Ramos (cell line): Measurements from ENCODE around the gene CDC26.

Source experiments
- in situ Hi-C: fragments of 300-500 bp; cut with MboI; formaldehyde crosslinking; loops from one replicate; pipeline ENCODE4 v1.14.3; 2022; ENCODE audit warnings: low sequenced_read_pairs; ENCODE audit not compliant: unreplicated experiment

CDC26 gene

GRCh38 chr9:113275157-113276131 lies at the start of gene CDC26, which contains the start of gene PRPF4:
CDC26 (minus strand) TSS chr9:113275572; CDS start chr9:113272507, 3,065 bp downstream.
PRPF4 (plus strand) TSS chr9:113275658; CDS start chr9:113275744, 86 bp downstream.
- in situ Hi-C loops, result loop anchor here (10.0 kb wide), 1 partner anchor 309 kb away; no protein-coding TSS in a partner anchor

DNA sequence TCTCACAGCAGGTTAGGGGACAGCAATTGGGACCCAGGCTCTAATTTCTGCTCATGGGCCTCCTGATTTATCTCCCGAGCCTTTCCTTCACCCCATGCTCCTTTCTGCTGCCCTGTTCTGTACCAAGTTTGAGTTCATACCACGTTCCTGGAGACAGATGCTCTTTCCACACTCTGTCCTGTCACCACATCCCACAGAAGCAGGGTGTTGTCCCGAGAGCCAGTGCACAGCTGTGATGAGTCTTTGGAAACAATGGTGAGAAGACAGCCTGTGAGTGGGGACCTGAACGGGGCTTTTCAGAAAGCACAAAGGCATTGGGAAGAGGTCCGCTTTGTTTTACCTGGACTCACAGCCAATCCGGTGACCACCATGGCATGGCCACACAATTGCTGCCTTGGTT lies 47.3 kb upstream of the CDC26 start:
- in situ Hi-C loops, result no loop called here

DNA sequence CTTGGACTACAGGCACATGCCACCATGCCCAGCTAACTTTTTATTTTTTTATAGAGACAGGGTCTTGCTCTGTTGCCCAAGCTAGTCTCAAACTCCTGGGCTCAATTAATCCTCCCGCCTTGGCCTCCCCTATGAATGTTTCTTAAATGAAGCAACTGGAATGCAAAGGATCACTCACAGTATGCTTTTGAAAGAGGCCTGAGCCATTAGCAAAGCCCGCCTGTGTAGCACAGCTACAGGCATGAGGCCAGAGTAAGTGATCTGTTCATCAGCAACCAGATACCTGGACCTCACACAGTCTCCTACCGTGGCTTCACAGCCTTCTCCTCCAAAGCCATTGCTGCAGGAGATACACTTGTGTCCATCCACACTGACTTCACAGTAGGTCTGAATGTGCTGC lies 44.7 kb upstream of the CDC26 start:
- in situ Hi-C loops, result no loop called here

DNA sequence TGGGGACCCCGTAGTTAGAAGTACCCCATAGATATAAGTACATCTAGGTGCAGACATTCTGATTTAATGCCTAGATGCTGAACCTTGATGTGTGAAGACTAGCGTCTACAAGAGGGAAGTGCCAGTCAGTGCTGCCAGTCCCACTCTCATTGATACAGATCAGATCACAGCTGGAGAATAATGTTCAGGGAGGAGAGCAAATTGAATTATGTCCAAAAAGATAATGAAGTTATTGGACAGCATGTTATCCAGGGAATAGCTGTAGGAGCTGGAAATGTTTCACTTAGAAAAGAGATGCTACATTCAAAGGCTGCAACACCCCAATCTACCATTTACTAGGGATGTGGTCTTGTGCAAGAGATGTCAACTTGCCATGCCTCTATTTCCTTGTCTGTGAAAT lies 43.7 kb upstream of the CDC26 start:
- in situ Hi-C loops, result no loop called here

DNA sequence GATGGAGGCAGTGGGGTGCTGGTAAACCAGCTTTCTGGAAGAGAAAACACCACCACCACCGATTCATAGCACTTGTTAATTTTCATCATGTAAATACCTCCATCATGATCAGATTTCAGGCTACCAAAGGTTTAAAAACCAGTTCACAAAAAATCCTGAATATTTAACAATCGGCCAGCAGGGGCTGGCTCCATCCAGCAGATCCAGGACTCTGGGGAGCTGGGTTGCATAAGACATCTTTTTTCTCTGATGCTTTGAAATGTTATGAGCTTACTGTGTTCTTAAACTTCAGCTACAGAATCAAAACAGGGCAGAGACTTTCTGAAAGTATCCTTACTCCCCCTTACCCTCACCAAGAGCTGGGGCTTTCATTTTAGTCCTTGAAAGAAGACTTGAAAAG lies 42.4 kb upstream of the CDC26 start:
- in situ Hi-C loops, result no loop called here

DNA sequence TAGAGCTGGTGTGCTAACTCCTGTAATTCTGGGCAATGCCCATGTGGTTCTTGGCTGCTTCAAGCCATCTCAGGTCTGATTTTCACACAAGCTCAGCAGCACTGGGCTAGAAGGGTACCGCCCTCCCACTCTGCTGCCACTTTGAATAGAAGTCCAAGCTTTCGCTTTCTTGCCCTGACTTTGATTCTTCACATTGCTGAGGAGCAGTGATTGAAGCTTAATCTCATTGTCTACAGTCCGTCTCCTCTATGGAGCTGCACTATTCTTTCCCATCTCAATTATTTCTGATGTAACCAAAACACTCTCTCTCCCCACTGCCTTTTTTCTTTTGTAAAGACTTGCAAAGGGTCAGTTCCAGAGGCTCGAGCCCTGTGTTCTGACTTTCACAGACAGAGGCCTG lies 40.7 kb upstream of the CDC26 start:
- in situ Hi-C loops, result no loop called here

DNA sequence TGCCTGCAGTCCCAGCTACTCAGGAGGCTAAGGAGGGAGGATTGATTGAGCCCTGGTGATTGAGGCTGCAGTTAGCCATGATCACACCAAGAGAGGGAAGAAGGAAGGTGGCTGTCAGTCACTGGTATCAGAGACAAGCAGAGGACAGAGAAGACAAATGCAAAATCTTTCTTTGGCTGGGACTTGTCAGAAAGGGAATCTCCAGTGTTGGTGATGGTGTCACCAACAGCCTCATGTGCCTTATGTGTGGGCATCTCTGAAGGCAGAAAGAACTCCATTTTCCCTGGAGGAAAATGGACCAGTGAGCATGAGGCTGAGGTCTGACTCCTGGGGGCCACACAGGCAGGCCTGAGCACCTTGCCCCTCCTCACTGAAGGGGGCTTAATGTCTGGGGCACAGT lies 39.9 kb upstream of the CDC26 start:
- in situ Hi-C loops, result no loop called here

- in situ Hi-C loops, result no loop called here
Observed at GRCh38 chr9:113313261-113313660, 37.9 kb upstream of the CDC26 start.

GRCh38 chr9:113311961-113312360 lies 36.6 kb upstream of the CDC26 start:
- in situ Hi-C loops, result no loop called here

- in situ Hi-C loops, result no loop called here
Observed at GRCh38 chr9:113310538-113310937, 35.2 kb upstream of the CDC26 start.

- in situ Hi-C loops, result no loop called here
Observed at GRCh38 chr9:113309204-113309813, 33.9 kb upstream of the CDC26 start.

- in situ Hi-C loops, result no loop called here
Observed at GRCh38 chr9:113307396-113307975, 32.1 kb upstream of the CDC26 start.

GRCh38 chr9:113306566-113306965 lies 31.2 kb upstream of the CDC26 start:
- in situ Hi-C loops, result no loop called here

DNA sequence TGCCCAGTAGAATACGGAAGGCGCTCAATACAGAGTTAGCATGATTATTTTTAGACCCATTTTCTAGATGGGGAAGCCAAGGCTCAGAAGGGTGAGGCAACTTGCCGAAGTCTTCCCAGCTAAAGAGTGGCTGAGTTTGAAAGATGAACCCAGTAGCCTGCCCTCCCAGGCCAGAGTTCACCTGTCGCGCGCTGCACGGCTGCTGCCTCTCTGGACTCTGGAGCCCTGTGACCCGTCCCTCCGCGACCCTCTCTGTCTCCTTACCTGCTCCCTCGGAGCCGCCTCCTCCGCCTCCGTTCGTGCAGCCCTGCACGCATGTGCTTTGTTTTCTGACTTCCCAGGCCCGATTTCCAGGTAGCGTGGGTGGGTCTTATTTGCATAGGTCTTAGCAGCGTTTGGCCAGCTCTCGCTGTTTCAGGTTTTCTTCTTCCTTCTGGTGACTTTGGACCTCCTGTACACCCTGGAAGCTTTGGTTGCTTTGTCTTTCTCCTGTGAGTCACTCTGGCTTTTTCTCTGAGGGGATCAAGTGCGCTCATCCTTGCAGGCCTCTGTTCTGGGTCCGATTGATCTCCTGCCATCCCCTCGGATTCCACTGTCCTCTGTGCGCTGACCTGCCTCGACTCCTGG lies 27.5 kb upstream of the CDC26 start, which contains the start of gene RNF183:
Gene RNF183 (minus strand): TSS at position 585 of the 627 bp plus-strand sequence. CDS start 5,192 bp downstream, outside the sequence.
- in situ Hi-C loops, result no loop called here

GRCh38 chr9:113301548-113301947 lies 26.2 kb upstream of the CDC26 start:
- in situ Hi-C loops, result no loop called here

DNA sequence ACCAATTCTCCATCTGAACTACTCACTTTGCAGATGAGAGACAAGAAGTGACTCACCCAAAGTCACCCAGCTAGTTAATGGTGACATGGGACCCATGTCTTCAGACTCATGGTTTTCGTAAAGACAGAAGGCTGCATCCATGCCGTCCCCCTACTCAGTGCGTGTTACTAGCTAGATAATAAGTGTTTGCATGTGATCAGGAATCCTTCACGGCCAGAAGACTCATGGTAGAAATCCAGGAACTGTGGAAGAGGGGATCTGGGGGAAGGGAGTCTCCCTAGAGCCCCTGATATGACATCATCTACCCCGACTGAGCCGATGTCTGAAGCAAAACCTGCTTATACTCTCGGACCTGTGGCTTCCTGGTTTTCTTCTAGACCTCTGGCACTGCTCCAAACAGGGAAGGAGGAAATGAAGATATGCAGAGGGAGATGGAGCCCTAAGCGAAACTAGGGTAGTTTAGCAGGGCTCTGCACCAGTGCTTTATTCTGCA lies 24.5 kb upstream of the CDC26 start:
- in situ Hi-C loops, result no loop called here

DNA sequence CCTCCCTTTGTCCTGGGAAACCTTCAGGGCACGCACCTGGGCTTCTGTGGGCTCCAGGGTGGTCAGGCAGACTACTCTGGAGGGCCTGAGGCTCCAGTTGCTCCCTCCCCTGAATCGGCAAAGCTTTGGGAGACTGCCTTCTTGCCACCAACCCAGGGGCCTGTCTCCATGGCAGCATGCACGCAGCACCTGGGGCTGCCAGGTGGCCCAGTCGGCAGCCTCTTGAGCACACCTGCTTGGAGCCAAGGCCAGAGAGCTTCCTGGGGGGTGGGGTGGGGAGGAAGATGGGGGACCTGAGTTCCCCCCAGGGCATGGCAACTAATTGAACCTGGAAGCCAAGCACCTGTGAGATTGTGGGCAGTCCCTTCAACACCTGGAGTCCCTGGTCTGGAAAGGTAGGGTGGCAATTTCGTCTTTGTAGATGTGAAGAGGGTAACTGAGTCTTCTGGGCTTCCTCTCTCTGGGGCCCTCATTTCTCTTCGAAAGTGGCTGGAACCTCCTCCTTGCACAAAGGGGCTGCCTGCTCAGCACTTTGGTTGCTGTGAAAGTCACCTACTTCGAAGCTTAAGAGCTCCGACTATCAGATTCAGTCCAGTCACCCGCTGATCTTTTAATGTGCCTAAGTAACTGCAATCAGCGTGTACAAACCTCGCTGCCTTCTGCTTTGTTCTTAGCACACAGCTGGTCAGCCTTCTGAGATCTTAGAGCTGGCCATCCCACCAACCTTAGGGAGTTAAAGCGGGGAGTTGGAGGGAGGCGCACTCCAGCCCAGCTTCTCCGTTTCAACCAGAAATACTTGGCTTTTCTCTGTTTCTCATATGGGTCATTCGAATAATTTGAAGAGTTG lies 23.8 kb upstream of the CDC26 start:
- in situ Hi-C loops, result no loop called here

DNA sequence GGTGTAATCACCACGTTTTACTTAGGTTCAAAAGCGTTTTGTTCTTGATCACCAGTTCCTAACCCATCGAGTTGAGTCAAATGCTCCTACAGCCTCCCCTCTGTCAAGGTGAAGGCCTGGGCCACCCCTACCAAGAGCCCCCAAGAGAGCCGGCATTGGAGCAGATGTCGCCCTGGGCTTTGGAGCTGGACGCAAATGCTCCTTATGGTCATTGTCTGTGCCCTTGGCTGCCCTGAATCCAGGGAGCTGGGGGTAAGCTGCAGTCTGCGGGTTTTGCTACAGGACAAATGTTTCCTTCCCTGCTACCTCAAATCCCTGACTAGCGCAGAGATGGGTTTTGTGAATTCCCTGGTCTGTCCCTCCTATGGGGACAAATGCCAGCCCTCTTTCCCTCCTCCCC lies 22.9 kb upstream of the CDC26 start:
- in situ Hi-C loops, result no loop called here

- in situ Hi-C loops, result no loop called here
Observed at GRCh38 chr9:113296796-113297558, 21.6 kb upstream of the CDC26 start.
